ENCODE data around the gene LEF1. TPM values are rescaled to one million over a fixed set of nuclear protein-coding genes. Genes with fewer than 3 reads are reported as not detected.

Gene LEF1
- total and polyA plus RNA-seq, 2 donors (not counting 1 experiment from before 2014, with no cell fraction given) = 1.8 to 2.6 TPM

DNA sequence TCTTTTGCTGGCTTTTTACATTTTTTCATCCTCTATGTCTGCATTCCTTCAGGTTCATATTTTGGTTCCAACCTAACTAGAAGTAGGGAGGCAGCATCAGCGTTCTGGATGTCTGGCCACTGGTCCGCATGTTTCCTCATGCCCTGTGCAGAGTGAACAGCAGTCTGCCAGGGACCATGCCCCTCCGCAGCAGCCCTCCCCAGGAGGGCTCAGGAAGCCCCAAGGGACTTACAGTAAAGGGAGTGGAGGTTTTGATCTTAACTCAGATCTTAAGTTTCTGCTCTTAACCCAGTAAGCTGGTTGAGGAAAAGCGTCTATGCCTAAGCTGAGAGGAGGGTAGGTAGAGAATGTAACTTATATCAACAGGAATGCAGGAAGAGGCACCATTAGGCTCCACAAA, 45.0 kb upstream of the LEF1 start:
- no peak overlapping the region for H3K4me2 ChIP-seq (ENCODE audit: extremely low read depth, insufficient read depth, low read length)
- TF ChIP-seq, protein P1, sequence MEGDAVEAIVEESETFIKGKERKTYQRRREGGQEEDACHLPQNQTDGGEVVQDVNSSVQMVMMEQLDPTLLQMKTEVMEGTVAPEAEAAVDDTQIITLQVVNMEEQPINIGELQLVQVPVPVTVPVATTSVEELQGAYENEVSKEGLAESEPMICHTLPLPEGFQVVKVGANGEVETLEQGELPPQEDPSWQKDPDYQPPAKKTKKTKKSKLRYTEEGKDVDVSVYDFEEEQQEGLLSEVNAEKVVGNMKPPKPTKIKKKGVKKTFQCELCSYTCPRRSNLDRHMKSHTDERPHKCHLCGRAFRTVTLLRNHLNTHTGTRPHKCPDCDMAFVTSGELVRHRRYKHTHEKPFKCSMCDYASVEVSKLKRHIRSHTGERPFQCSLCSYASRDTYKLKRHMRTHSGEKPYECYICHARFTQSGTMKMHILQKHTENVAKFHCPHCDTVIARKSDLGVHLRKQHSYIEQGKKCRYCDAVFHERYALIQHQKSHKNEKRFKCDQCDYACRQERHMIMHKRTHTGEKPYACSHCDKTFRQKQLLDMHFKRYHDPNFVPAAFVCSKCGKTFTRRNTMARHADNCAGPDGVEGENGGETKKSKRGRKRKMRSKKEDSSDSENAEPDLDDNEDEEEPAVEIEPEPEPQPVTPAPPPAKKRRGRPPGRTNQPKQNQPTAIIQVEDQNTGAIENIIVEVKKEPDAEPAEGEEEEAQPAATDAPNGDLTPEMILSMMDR (conservative IDR thresholded peaks at IDR 0.05 in 1 of 2, IDR thresholded peaks at IDR 0.05 in 1 of 2; ENCODE audit: low read depth in 1 of 2, low read length in 2 of 2) = no peak
- TF ChIP-seq EZH2 (IDR thresholded peaks at IDR 0.05; ENCODE audit: low read length, missing control alignments) = no peak
- H3K27ac ChIP-seq (ENCODE audit: insufficient read depth, low read length) = no peak overlapping the region

DNA sequence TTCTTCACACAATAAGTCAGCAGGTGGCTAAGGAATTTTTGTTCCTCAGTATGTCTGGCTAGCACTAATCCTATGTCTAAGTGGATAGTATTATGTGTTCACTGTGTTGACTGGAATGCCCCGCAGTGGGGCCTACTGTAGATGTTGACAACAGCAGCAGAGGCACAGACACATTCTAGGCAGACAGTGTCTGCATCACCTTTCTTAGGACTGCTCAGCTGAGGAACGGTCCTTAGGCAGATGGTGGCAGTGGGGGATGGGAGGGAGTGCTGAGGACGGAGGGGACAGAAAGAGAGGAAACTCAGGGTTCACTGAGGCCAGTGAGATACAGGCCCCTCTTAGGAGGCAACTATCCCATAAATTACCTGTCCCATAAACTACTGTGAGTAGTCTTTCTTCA, 44.6 kb upstream of the LEF1 start:
- no peaks in the 10 kb centered on the region for H3K27me3 ChIP-seq (ENCODE audit: control insufficient read depth, insufficient read depth, low read length)
- H3K36me3 ChIP-seq (ENCODE audit: control insufficient read depth, insufficient read depth, low read length) = no peaks in the 10 kb centered on the region
- H3K4me1 ChIP-seq (ENCODE audit: control insufficient read depth, extremely low read depth, insufficient read depth, low read length) = no peaks in the 10 kb centered on the region
- H3K79me2 ChIP-seq (ENCODE audit: control insufficient read depth, insufficient read depth, low read length) = no peaks in the 10 kb centered on the region
- no peak overlapping the region for H3K4me2 ChIP-seq (ENCODE audit: extremely low read depth, insufficient read depth, low read length)
- H3K9ac ChIP-seq (ENCODE audit: insufficient read depth, low read length) = no peak overlapping the region
- no peak overlapping the region for H2AFZ ChIP-seq (ENCODE audit: low read length)
- H3K4me3 ChIP-seq (replicated peaks in 1 of 4; ENCODE audit: control extremely low read depth in 1 of 4, insufficient read depth in 1 of 4, low read depth in 3 of 4, low read length in 4 of 4) = no peak overlapping the region
- no peaks in the 10 kb centered on the region for H4K20me1 ChIP-seq (ENCODE audit: control insufficient read depth, extremely low read depth, insufficient read depth, low read length)
- no peak overlapping the region for H3K27ac ChIP-seq (ENCODE audit: insufficient read depth, low read length)
- TF ChIP-seq, protein P1 (conservative IDR thresholded peaks at IDR 0.05 in 1 of 2, IDR thresholded peaks at IDR 0.05 in 1 of 2; ENCODE audit: low read depth in 1 of 2, low read length in 2 of 2) = no peak
- no peak for TF ChIP-seq EZH2 (IDR thresholded peaks at IDR 0.05; ENCODE audit: low read length, missing control alignments)
- no peak for DNase-seq (ENCODE audit: low read depth in 2 of 2)
- no peaks in the 10 kb centered on the region for H3K9me3 ChIP-seq (ENCODE audit: control insufficient read depth, insufficient read depth, low read depth, low read length)

More for the DNA sequence above, 45.0 kb upstream of the LEF1 start:
- H3K79me2 ChIP-seq (ENCODE audit: control insufficient read depth, insufficient read depth, low read length) = no peaks in the 10 kb centered on the region
- H3K36me3 ChIP-seq (ENCODE audit: control insufficient read depth, insufficient read depth, low read length) = no peaks in the 10 kb centered on the region
- H2AFZ ChIP-seq (ENCODE audit: low read length) = no peak overlapping the region
- H3K27me3 ChIP-seq (ENCODE audit: control insufficient read depth, insufficient read depth, low read length) = no peaks in the 10 kb centered on the region
- H3K4me3 ChIP-seq (replicated peaks in 1 of 4; ENCODE audit: control extremely low read depth in 1 of 4, insufficient read depth in 1 of 4, low read depth in 3 of 4, low read length in 4 of 4) = no peak overlapping the region
- no peaks in the 10 kb centered on the region for H4K20me1 ChIP-seq (ENCODE audit: control insufficient read depth, extremely low read depth, insufficient read depth, low read length)
- H3K9ac ChIP-seq (ENCODE audit: insufficient read depth, low read length) = no peak overlapping the region
- no peak for DNase-seq (ENCODE audit: low read depth in 2 of 2)
- H3K9me3 ChIP-seq (ENCODE audit: control insufficient read depth, insufficient read depth, low read depth, low read length) = no peaks in the 10 kb centered on the region
- no peaks in the 10 kb centered on the region for H3K4me1 ChIP-seq (ENCODE audit: control insufficient read depth, extremely low read depth, insufficient read depth, low read length)

DNA sequence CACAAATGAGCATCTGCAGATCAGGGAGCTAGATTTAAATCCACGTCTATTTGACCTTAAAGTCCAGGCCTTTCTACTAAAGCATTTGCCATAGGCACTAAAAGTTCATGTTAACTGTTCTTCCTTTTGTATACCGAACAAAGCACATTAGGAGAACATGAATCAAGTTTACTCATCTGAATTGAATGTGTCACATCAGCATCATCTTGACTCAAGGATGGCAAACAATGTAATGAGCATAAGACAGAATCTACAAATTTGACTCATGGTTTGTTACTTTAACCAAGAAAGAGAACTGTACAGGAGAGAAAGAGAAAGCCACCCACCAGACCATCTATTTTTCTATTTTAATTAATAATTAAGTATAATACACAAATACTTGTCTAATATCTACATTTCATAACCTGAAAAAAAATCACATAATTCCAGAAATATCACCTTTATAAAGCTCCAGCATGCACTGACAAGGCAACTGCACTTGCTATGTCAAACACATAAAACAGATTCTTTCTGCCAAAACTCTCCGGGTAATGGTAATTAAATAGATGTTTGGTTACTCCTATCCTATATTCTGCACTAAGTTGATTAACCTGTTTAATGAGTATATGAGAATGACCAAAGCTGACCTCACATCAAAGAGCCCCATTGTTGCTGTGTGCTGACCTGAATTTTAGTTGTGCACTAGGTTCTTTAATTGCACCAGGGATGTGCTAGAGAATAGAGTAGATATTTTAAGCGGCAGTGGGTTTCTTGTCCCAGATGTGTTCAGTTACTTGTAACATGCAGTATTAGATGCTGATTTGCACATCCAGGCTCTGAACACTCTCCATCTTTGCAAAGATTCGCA, 42.5 kb upstream of the LEF1 start:
- no peaks in the 10 kb centered on the region for H3K79me2 ChIP-seq (ENCODE audit: control insufficient read depth, insufficient read depth, low read length)
- H2AFZ ChIP-seq (ENCODE audit: low read length) = no peak overlapping the region
- no peak overlapping the region for H3K9ac ChIP-seq (ENCODE audit: insufficient read depth, low read length)
- DNase-seq (ENCODE audit: low read depth in 2 of 2) = peak in 1 of 2 donors; percentile 39
- TF ChIP-seq EZH2 (IDR thresholded peaks at IDR 0.05; ENCODE audit: low read length, missing control alignments) = no peak
- TF ChIP-seq, protein P1 (conservative IDR thresholded peaks at IDR 0.05 in 1 of 2, IDR thresholded peaks at IDR 0.05 in 1 of 2; ENCODE audit: low read depth in 1 of 2, low read length in 2 of 2) = no peak
- H3K27ac ChIP-seq (ENCODE audit: insufficient read depth, low read length) = no peak overlapping the region
- H4K20me1 ChIP-seq (ENCODE audit: control insufficient read depth, extremely low read depth, insufficient read depth, low read length) = no peaks in the 10 kb centered on the region
- no peaks in the 10 kb centered on the region for H3K9me3 ChIP-seq (ENCODE audit: control insufficient read depth, insufficient read depth, low read depth, low read length)
- H3K36me3 ChIP-seq (ENCODE audit: control insufficient read depth, insufficient read depth, low read length) = no peaks in the 10 kb centered on the region
- no peaks in the 10 kb centered on the region for H3K27me3 ChIP-seq (ENCODE audit: control insufficient read depth, insufficient read depth, low read length)
- H3K4me2 ChIP-seq (ENCODE audit: extremely low read depth, insufficient read depth, low read length) = no peak overlapping the region
- H3K4me3 ChIP-seq (replicated peaks in 1 of 4; ENCODE audit: control extremely low read depth in 1 of 4, insufficient read depth in 1 of 4, low read depth in 3 of 4, low read length in 4 of 4) = no peak overlapping the region
- H3K4me1 ChIP-seq (ENCODE audit: control insufficient read depth, extremely low read depth, insufficient read depth, low read length) = no peaks in the 10 kb centered on the region
